Endothelial cell of hepatic sinusoid (primary cell): ENCODE measurements around the gene DNAH9.

Source experiments
- in situ Hi-C: cut with HindIII; loops from 2 replicates; pipeline ENCODE4 v1.10.0; 2017; ENCODE audit warnings: low sequenced_read_pairs

The DNAH9 gene, protein sequence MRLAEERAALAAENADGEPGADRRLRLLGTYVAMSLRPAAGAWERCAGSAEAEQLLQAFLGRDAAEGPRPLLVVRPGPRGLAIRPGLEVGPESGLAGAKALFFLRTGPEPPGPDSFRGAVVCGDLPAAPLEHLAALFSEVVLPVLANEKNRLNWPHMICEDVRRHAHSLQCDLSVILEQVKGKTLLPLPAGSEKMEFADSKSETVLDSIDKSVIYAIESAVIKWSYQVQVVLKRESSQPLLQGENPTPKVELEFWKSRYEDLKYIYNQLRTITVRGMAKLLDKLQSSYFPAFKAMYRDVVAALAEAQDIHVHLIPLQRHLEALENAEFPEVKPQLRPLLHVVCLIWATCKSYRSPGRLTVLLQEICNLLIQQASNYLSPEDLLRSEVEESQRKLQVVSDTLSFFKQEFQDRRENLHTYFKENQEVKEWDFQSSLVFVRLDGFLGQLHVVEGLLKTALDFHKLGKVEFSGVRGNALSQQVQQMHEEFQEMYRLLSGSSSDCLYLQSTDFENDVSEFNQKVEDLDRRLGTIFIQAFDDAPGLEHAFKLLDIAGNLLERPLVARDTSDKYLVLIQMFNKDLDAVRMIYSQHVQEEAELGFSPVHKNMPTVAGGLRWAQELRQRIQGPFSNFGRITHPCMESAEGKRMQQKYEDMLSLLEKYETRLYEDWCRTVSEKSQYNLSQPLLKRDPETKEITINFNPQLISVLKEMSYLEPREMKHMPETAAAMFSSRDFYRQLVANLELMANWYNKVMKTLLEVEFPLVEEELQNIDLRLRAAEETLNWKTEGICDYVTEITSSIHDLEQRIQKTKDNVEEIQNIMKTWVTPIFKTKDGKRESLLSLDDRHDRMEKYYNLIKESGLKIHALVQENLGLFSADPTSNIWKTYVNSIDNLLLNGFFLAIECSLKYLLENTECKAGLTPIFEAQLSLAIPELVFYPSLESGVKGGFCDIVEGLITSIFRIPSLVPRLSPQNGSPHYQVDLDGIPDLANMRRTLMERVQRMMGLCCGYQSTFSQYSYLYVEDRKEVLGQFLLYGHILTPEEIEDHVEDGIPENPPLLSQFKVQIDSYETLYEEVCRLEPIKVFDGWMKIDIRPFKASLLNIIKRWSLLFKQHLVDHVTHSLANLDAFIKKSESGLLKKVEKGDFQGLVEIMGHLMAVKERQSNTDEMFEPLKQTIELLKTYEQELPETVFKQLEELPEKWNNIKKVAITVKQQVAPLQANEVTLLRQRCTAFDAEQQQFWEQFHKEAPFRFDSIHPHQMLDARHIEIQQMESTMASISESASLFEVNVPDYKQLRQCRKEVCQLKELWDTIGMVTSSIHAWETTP (N-terminal part only)

DNA sequence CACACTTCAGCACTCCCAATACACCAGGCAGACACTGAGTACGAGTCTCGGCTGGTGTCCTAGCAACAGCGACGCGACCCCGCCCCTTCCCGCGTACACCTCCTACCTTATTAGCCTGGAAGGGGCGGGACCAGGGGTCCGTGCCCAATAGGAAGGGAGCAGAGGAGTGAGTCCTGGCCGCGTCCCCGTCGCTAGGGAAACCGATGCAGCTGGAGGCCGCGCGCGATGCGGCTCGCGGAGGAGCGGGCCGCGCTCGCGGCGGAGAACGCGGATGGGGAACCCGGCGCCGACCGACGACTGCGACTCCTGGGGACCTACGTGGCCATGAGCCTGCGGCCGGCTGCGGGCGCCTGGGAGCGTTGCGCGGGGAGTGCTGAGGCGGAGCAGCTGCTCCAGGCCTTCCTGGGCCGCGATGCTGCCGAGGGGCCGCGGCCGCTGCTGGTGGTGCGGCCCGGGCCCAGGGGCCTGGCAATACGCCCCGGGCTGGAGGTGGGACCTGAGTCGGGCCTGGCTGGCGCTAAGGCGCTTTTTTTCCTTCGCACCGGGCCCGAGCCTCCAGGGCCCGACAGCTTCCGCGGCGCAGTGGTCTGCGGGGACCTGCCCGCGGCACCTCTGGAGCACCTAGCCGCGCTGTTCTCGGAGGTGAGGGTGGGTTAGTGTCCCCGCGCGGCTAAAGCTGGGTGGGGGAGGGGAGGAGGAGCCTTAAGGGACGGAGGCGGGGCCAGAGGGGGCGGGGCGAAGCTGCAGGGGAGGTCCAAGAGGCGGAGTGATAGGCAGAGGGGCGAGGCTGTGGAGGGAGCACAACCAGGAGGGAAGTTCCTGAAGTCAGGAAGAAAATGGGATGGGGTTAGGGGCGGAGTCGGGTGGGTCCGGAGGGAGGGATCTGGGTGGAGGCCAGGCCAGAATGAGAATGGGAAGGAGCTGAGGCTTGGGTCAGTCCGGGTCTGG lies at the start of gene DNAH9:
DNAH9 (plus strand) TSS at position 197 of the 948 bp plus-strand sequence; CDS start at position 226, 29 bp downstream.
- in situ Hi-C loops, result no loop called here

DNA sequence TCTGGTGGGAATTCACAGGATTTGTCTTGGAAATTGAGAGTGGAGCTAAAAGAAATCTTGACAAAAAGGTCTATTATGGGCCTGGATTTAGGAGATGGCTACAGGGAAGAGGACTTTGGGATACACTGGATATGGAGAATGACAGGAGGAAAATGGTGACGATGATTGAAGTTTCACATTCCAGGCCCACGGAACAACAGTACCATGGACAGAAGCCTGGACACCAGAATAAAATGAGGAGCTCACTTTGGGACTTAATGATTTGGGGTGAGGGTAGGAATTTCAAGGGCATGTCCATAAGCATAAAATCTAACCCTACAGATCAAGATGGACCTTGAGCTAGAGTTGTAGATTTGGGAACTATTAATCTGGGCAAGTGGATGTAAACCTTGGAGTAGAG lies 47.8 kb upstream of the DNAH9 start:
- in situ Hi-C loops, result no loop called here

DNA sequence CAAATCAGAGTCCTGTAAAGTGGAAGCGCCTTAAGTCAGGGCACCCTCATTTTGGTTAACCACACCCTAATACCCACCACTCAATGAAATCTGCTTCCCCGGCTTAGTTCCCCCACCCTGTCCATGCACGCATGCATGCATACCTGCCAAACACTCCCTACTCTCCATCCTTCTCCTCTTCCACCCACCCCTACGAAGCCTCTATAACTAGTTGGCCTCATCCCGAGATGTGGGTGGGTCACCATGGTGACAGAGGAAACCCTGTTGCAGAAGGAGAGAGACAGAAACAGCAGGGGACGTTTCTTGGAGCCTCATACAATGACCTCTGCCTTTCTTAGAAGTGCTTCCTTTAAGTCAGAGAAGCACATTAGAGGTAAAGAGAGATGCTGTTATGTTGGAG lies 46.8 kb upstream of the DNAH9 start:
- in situ Hi-C loops, result no loop called here

DNA sequence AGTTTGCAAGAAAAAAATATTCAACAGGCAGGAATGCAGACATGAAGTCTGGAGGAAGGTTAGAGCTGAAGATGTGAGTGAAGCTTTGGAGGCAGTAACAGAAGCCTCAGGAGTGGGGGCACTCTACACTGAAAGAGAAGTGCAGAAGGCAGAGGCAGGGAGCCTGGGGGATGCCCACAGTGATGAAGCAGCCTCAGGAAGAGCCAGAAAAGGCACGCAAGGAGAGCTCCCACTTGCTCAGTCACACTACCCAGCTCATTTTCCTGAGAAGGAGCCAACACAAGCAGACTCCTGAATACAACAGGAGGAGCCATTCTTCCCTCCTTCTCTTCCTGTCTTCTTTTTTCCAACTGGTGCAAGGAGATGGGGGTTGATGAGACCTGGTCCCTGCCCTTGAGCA lies 45.1 kb upstream of the DNAH9 start:
- in situ Hi-C loops, result no loop called here

DNA sequence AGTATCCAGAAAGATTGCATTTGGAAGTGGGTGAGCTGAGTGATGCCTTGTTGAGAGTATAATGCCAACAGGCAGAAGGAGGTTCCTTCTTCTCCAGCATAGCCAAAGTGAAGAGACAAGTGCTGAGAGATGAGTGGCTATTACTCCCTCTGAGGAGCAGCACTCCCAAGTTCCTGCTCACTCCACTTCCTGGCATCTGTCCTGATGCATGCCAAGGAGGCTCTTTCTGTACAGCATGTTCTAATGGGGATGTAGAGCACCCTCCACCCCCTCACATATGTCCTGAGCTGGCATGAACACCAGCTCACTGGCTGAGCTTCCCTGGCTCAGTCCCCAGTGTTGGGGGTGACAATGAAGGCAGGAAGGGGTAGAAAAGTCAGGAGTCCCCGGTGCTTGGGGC lies 44.2 kb upstream of the DNAH9 start:
- in situ Hi-C loops, result no loop called here

DNA sequence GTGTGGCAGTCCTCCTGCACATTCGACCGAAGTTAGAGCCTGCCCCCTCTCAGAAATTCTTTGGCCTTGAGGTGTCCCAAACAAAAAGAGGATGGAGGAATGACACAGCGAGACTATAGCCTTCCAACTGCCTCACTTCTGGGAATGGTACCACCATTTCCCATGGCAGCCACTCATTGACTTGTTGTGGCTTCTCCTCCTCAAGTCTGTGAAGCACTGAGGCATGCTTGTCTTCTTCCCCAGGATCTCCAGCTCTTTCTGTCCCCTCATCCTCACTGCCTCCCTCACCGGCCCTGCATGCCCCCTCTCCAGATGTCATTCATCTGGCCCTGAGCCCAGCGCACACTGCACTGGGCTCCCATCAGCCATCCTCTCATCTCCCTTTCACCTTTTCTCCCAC lies 43.7 kb upstream of the DNAH9 start:
- in situ Hi-C loops, result no loop called here

DNA sequence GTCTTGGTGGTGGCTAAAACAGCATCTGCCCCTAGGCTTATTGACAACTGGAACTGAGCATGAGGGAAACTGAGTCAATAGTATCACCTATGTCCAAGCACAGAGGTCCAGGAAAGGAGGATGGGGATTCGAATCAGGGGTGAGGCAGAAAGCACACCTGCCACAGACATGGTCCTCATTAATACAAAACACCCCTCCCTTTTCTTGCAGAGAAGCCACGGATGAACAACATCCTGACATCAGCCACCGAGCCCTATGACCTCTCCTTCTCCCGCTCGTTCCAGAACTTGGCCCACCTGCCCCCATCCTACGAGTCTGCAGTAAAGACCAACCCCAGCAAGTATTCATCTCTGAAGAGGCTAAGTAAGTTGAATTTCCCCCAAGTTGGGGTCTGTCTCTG lies 42.7 kb upstream of the DNAH9 start:
- in situ Hi-C loops, result no loop called here

DNA sequence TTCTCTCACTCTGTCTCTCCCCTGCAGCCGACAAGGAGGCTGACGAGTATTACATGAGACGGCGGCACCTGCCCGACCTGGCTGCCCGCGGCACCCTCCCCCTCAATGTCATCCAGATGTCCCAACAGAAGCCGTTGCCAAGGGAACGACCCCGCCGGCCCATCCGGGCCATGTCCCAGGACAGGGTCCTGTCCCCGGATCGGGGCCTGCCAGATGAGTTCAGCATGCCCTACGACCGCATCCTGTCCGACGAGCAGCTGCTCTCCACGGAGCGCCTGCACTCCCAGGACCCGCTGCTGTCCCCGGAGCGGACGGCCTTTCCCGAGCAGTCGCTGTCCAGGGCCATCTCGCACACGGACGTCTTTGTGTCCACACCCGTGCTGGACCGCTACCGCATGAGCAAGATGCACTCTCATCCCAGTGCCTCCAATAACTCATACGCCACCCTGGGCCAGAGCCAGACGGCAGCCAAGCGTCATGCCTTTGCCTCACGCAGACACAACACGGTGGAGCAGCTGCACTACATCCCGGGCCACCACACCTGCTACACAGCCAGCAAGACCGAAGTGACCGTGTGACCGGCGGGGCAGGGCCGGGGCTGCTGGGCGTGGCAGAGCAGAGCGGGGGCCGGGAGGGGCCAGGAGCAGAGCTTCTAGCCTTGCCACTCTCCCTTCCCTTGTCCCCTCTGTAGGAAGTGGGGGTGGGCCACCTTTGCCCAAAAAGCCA lies 40.4 kb upstream of the DNAH9 start:
- in situ Hi-C loops, result no loop called here

DNA sequence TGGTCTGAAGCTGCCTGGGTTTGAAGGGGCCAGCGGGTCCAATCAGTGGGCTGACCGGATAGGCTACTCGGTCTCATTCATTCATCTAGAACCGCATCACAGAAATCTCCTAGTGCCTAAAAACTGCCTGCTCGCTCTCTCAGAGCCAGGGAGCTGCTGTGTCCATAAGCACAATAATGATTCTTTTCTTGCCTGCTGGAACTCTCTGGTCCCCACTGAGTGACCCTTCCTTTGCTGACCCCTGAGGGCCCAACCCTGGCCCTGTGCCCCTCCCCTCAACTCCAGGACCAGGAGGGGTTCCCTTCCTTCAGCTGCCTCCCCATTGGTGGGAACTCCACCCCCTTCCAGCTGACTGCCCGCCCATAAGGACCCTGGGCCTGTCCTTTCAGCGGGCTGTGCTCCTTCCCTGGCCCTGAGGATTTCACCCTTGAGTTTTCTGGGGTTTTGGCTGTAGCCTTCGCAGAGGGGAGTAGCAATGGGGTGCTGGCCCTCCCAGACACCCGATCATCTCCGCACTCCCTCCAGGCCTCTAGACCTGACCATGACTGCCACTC lies 39.5 kb upstream of the DNAH9 start:
- in situ Hi-C loops, result no loop called here

DNA sequence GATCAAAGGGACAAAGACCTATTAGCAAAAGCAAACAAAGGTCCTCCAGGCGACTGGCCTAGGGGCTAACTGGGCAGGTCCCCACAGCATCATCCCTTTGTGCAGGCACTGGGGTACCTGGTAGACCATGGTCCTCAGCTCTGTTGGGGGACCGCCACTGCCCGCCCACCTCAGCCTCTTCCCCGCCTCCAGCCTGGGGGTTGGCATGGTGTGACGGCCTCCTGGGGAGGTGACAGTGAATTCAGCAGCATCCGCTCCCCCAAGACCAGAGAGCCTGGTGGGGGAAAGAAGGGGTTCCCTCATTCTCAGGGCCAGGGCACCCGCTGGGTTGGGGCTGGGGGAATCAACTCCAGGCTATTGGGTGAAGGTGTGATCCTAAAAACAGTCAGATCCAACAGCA lies 38.7 kb upstream of the DNAH9 start:
- in situ Hi-C loops, result no loop called here

DNA sequence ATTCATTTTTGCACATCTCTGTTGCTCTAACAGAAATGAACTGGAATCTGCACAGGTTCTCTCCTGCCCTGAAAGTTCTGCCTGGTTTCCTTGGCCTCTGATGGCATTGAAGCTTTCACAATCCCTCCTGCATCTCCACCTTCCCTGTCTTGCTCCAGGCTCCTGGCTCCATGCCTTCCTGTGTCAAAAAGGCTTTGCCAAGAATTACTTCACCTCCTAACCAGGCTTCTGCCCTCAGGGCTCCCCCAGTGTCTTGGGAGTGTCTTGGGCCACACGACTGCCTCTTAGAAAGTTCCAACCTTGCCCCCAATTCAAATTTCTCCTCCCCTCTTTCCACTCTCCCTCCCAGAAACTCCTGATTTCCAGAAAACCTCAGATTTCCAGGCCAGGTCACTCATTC lies 37.0 kb upstream of the DNAH9 start:
- in situ Hi-C loops, result no loop called here

DNA sequence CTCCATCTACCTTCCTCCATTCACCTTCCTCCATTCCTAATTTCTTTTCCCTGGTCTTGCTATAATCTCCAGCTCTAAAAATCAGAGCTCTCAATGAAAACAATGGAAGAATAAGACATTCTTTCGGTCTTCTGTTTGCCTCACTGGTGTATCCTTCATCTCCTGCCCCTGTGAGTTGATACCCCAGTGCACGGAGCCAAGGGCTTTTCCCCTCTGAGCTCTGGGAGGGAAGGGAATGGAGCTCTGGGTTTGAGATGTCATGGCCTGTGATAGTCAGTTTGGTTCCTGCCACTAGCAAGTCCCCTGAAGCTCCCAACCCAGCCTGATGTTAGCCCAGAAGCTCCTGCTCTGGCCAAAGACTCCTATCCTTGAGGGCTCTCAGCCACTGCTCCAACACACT lies 36.6 kb upstream of the DNAH9 start:
- in situ Hi-C loops, result no loop called here

DNA sequence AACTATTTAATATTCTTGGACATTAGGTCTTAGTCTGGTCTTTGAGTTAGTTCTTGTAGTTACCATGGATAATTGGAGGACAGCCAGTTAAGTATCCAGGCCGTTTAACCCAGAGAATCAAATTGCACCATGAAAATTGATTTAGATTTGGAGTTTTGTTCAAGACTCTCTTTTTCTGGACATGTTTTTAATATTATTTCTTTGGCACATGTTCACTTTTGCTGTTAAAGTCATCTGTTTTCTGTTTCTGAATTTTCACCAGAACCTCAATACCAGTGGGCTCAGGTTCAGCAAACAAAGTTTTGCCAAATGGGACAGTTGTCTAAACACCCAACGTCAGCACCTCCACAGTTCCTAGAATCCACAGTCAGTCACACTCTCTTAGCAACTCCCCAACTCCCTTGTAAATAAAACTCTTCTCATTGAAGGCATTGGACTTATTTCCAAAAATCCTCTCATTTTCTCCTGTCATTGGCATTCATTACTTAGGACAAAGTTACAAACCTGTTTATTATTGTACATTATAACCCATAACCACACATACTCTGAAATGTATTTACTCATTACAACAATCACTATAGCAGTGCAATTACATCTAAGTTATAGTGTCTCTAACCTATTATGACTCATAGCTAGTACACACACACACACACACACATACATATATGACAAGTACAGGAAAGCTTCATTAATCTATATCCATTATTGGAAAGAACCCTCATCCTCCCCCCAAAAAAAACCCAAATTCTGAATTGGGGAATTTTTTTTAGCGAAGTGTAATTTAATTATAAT lies 33.5 kb upstream of the DNAH9 start:
- in situ Hi-C loops, result no loop called here

DNA sequence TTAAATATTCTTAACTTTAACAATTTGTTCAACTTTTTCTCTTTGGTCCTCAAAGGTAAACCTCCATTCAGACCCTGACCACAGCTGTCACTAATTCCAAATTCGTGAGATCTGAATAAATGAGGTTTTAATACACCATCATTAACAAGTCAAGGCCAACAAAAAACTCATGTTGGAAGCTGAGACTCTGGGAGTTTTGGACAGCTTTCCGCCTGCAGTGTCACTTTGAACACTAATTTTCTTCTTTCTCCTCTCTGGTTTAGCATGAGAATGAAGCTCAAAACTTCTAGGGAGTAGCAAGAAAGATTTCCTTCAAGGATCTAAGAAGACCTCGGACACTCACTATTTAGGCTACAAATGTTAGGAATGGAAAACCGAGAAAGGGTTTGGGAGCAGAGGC lies 32.7 kb upstream of the DNAH9 start:
- in situ Hi-C loops, result no loop called here

DNA sequence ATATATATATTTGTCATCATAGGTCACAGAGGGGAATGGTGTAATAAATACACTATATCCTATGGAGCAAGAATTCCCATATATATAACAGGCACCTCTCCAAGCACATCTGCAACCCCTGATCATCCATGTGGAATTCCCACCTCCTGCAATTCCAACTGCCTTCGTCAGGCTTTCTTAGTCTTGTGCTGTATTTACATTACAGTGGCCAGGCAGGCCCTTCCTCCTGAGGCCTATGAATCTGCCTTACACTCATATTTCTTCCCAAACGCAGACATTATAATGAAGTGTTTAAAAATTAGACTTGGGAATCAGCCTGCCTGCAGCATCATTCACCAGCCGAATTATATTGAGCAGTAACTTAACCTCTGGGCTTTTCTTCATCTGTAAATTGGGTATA lies 19.3 kb upstream of the DNAH9 start:
- in situ Hi-C loops, result no loop called here

DNA sequence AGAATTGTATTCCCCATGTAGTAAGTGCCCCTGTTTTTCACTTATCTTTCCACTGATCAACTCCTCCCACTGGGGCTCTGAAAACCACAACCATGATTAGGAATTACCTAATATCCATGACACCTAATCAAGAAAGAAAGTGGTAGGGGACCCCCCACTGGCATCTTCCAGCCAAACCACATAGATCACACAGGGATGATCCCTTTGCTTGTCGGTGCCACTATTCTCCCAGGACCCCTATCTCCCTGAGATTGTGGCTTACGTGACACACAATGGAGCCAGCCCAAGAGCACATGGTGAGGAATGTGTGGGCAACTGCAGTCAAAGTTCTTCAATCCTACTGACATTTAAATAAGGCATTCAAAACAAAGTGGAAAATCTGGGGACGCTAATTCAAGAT lies 17.6 kb upstream of the DNAH9 start:
- in situ Hi-C loops, result no loop called here

DNA sequence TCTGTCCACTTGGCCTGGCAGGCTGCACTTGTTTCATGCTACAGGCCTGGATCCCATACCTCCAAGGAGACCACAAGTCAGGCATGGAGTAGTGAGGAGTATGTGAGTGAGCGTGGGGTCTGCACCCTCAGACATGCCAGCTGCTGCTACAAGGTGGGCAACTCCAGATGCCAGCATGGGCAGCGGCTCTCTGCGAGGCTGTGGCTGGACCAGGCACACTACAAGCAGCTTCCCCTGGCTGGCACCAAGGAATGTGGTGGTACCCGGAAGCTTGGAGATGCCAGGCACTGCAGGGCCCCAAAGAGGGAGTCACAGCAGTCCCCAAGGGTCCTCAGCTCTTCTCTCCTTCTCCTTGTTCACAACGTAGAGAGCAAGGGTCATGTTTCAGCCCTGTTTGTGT lies 16.1 kb upstream of the DNAH9 start:
- in situ Hi-C loops, result no loop called here

DNA sequence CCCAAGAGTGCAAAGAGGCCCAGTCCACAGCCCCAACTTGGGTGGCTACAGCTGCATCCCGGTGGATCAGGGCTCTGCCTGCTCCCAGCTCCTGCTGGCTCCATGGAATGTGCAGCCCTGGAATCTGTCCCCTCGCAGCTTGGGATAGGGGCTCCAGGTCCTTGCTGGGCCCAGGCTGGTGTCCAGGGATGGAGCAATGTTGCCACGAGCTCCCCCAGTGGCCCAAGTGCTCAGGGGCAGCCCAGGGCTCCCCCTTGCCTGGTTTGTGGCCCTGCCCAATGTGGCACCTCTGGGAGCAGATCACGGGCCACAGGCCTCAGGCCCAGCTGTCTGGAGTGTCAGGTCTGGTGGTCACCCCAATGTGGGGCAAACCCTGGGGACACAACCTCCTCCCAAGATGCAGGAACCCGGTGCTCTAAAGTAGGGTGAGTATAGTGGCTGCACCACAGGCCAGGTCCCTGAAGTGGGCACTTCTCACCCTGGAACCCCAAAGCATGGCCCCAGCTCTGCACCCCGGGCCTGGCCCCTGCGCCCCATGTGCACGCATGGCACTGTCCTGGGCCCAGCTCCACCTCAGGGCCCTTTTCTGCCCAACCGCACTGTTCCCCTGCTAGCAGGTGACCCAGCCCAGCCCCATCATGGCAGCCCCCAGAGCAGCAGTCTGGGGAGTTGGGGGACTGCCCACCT lies 14.8 kb upstream of the DNAH9 start:
- in situ Hi-C loops, result no loop called here
